ENCODE results near the gene RTN1.

- TF ChIP-seq CTCF (IDR thresholded peaks at IDR 0.05; ENCODE audit: poor library complexity) (peak; percentile 53), EZH2 (IDR thresholded peaks at IDR 0.05; ENCODE audit: borderline replicate concordance) (no peak), EZH2phosphoT487 (IDR thresholded peaks at IDR 0.05; ENCODE audit: low read depth, severe bottlenecking, unreplicated experiment) (no peak)
Observed at GRCh38 chr14:59688224-59689170, 182.1 kb downstream of the RTN1 start.
